Activated T-cell treated with anti-CD3 and anti-CD28 coated beads for 4 hours (primary cell): ENCODE data around the gene FITM1.

Source experiments
- DNase-seq: peaks from one replicate; pipeline ENCODE4 v3.0.0-alpha.2; 2020

The FITM1 gene, protein sequence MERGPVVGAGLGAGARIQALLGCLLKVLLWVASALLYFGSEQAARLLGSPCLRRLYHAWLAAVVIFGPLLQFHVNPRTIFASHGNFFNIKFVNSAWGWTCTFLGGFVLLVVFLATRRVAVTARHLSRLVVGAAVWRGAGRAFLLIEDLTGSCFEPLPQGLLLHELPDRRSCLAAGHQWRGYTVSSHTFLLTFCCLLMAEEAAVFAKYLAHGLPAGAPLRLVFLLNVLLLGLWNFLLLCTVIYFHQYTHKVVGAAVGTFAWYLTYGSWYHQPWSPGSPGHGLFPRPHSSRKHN

GRCh38 chr14:24130380-24130716 is at the start of gene FITM1:
TSS of gene FITM1 (plus strand) at chr14:24130659. CDS start at chr14:24131564, 905 bp downstream.
- DNase-seq, result no peak

GRCh38 chr14:24080888-24081738 is 49.3 kb upstream of the FITM1 start:
- DNase-seq, result peak; percentile 52

- DNase-seq, result no peak
Observed at GRCh38 chr14:24081739-24082211, 48.7 kb upstream of the FITM1 start.

DNA sequence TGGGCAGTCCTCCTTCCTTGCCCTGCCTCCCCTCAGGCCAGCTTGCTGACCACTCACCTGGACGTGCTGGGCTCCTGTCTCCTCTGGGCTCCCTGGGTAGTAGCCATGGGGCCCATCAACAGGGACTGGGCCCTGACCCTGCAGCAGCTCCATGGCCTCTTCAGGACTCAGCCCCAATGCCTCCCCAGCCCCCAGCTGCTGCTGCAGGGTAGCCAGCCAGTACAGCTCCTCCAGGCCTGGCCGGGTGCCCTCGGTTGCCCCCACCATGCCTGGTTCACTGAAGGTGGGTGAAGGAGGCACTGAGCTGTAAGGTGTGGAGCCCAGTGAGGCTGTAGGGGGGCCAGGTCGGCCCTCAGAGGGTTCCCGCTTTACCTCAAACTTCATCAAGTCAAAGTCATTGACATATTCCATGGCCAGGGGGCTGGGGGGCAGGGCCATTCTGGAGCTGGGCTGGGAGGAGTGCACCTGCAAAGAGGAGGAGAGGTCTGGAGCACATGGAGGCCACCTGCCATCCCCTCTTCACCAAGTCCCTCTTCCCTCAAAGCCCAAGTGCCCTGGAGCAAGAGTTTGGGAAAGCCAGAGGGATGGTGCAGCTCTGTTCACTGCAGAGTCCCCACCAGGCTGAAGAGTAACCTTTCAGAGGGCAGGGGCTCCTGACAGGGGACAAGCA is 47.9 kb upstream of the FITM1 start:
- no peak for DNase-seq

DNA sequence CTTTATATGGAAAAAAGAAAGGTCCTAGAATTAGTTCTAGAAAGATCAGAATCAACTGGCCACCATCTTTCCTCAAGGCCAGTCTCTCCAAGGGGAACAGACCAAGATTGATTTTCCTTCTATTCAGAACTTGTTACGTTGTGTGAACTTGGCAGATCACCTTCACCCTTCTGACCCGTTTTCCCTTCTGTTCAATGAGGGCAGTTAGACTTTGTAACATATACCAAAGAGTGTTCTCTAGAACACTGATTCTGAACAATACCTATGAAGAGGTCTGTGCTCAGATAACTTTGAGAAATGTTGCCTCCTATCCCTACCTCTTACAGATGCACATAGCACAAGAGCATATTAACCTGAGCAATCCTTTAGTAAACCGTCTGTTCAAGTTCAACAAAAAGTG is 47.0 kb upstream of the FITM1 start:
- no peak for DNase-seq

GRCh38 chr14:24084440-24084839 is 46.0 kb upstream of the FITM1 start:
- DNase-seq, result no peak

GRCh38 chr14:24085215-24085614 is 45.2 kb upstream of the FITM1 start:
- no peak for DNase-seq

- DNase-seq, result no peak
Observed at GRCh38 chr14:24086193-24086955, 44.1 kb upstream of the FITM1 start.

DNA sequence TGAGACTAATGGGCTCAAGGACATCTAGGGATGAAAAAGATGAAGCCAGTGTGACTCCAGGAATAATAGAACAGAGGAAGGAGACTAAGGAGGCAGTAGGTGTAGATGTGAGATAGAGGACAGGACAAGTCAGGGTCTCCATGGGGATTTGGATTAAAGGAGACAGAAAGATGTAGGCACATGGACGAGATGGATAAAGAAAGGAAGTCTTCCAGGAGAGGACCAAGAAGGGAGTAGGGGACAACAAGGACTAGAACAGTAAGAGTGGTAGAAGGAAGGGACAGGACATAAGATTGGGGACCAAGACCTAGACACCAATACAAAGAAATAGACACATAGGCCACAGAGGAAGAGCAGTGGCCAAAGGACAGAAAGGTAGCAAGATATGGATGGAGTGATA is 43.5 kb upstream of the FITM1 start:
- no peak for DNase-seq

DNA sequence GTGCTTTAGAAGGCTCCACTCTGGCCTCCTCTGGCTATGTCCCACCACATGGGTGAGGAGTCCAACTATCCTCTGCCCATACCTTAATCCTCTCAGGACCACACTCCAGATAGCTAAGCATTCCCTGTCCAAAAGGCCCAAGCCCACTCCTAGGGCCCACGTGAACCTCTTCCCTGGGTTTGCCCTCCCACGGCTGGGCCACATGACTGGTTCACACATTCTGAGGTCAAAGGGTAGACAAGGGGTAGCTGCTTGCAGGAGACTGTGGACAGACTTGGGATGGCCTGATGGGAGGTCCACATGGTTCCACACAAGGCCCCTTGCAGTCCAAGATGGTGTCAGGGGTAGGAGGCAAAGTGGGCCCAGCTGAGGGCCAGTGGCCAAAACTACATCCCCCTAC is 42.4 kb upstream of the FITM1 start:
- no peak for DNase-seq

DNA sequence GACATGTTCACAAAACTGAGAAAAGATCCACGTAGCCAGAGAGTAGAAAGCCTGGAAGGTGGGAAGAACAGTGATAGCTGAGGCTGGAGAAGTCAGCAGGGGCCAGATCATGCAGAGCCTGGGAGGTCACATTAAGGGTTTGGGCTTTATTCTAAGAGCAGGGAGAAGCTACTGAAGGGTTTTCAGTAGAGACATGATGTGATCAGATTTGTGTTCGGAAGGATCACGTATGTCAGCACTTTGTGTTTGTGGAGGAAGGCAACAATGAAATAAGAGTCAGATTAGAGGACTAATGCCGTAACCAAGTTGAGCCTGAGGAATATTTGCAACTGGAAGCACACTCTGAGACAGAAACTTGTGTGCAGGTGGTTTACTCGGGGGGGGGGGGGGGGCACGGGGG is 40.6 kb upstream of the FITM1 start:
- no peak for DNase-seq

DNA sequence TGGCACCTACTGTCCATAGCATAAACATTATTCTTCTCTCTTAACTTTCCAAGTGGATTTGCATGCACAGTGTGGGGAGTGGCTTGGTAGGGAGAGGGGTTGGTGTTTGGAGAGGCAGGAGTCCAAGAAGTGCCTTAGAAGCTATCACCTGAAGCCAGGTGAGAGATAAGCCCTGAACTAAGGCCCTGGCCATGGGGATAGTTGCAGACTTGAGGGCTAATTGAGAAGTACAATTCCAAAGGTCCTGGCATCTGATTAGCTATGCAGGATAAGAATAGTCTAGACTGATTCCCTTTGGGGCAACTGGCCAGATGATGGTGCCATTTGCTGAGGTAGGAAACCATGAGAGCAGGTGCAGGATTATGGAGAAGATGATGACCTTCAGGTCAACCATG is 38.4 kb upstream of the FITM1 start:
- no peak for DNase-seq

- DNase-seq, result no peak
Observed at GRCh38 chr14:24092505-24093206, 37.8 kb upstream of the FITM1 start.

DNA sequence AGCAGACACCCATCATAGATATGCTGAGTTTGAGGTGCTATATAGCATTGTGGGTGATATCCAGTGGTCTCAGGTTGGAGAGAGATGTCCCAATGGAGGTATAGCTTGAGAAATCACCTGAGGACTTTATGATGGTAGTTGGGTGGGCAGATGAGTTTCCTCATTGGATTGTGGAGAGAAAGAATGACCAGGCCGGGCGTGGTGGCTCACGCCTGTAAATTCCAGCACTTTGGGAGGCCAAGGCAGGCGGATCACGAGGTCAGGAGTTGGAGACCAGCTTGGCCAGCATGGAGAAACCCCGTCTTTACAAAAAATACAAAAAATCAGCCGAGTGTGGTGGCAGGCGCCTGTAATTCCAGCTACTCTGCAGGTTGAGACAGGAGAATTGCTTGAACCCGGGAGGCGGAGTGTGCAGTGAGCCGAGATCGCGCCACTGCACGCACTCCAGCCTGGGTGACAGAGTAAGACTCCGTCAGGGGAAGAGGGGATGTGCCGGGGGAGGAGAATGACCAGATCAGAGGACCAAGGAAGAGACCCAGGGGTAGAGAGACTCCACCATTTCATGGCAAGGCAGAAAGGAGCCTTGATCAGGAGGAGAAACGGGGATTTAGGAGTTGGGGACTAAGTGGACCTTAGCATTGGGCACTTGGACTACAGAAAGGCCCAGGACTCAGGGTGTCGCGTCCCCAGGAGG is 37.1 kb upstream of the FITM1 start:
- no peak for DNase-seq

GRCh38 chr14:24093901-24094840 is 36.3 kb upstream of the FITM1 start, which contains the start of gene PCK2:
TSS of gene PCK2 (plus strand) at chr14:24094311. CDS start at chr14:24094406, 95 bp downstream.
- DNase-seq, result peak; percentile 77

GRCh38 chr14:24094841-24095270 is 35.6 kb upstream of the FITM1 start:
- no peak for DNase-seq

DNA sequence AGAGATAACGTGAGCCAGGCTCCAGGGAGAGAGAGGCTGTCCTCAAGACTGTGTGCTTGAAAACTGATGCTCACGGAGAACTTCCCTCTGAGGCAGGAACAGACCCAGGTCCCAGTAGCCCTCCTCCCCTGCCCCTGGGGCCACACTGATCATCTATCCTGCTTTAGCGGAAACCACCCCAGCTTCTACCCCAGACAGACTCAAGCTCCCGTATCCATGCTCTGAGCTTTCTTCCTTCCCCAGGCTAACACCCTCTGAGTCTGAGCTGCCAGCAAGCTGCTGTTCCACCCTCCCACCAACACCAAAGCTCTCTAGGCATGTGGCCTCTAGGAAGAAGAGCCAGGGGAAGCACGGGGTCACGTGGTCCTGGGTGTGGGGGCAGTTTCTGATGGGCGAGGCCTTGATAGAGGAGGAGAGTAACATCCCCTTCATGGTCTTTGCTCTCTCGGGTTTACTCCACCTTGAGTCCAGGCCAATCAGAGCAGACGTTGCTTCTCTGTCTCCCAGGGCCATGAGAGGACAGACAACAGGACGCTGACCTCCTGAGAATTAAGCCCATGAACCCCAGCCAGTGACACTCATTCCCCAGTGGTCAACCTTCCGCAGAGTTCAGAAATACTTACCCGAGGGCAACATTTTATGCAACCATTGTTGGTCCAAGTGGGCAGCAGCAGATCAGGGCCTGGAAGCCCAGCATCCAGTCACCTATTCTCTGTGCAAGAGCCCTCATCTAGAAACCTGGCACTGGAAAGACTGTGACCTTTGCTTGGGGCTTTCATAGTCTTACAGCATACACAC is 35.0 kb upstream of the FITM1 start:
- DNase-seq, result no peak

DNA sequence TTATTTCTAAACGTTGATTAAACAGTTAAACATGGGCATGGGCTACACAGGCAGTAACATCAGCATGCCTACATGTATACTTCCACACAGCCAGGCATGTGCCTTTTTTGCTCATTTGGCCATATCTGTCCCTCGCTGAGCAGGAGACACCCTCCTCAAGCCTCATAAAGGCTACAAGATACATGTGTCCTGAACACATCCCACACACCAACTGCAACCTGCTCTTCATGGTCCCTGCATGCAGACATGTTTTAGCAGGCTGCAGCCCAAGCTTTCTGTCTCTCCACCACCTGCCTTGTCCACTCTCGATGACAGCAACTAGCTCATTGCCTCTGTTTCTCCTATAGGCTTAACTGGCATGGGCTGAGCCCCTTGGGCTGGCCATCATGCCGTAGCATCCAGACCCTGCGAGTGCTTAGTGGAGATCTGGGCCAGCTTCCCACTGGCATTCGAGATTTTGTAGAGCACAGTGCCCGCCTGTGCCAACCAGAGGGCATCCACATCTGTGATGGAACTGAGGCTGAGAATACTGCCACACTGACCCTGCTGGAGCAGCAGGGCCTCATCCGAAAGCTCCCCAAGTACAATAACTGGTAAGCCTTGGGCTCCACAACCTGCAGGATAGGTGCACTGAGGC is 33.8 kb upstream of the FITM1 start:
- no peak for DNase-seq
